Fibroblast of gingiva (primary cell): Measurements from ENCODE around the gene PTPRG.
A peak's percentile ranks its signal among the peaks of the same experiment; 100 is the strongest.
"Not testable (repeated sequence)": the region's sequence is repeated elsewhere in the genome, so short reads cannot be mapped to it uniquely, and the experiment has no call there.

Experiments
- DNase-seq: peaks from one replicate; pipeline ENCODE4 v3.0.0-alpha.2; 2011; ENCODE audit warnings: low read depth

The PTPRG gene

GRCh38 chr3:61561374-61562041 lies at the start of gene PTPRG:
Gene PTPRG, plus strand, starts transcription at chr3:61561571. Its CDS starts 717 bp downstream, at chr3:61562288.
- peak; percentile 96 for DNase-seq

- no peak for DNase-seq
These were observed 42.8 kb upstream of the PTPRG start for GRCh38 chr3:61518590-61518989.

GRCh38 chr3:61520966-61521628 lies 40.3 kb upstream of the PTPRG start:
- no peak for DNase-seq

- no peak for DNase-seq
These were observed 39.3 kb upstream of the PTPRG start for GRCh38 chr3:61522060-61522459.

- DNase-seq = no peak
These were observed 38.7 kb upstream of the PTPRG start for GRCh38 chr3:61522626-61523025.

GRCh38 chr3:61524933-61525332 lies 36.4 kb upstream of the PTPRG start:
- DNase-seq = no peak

GRCh38 chr3:61526308-61526707 lies 35.1 kb upstream of the PTPRG start:
- DNase-seq = no peak

- no peak for DNase-seq
These were observed 34.4 kb upstream of the PTPRG start for GRCh38 chr3:61527011-61527410.

- DNase-seq = peak; percentile 16
These were observed 31.0 kb upstream of the PTPRG start for GRCh38 chr3:61530355-61530754.

- DNase-seq = no peak
These were observed 29.8 kb upstream of the PTPRG start for GRCh38 chr3:61531528-61531927.

- DNase-seq = no peak
These were observed 28.5 kb upstream of the PTPRG start for GRCh38 chr3:61532739-61533500.

- no peak for DNase-seq
These were observed 25.5 kb upstream of the PTPRG start for GRCh38 chr3:61535826-61536225.

GRCh38 chr3:61537366-61537765 lies 24.0 kb upstream of the PTPRG start:
- DNase-seq = no peak

GRCh38 chr3:61538486-61538885 lies 22.9 kb upstream of the PTPRG start:
- no peak for DNase-seq

- DNase-seq = no peak
These were observed 19.7 kb upstream of the PTPRG start for GRCh38 chr3:61541694-61542093.

- DNase-seq = no peak
These were observed 15.7 kb upstream of the PTPRG start for GRCh38 chr3:61545716-61546115.

- DNase-seq = no peak
These were observed 13.7 kb upstream of the PTPRG start for GRCh38 chr3:61547625-61548024.

- not testable (repeated sequence) for DNase-seq
These were observed 8.7 kb upstream of the PTPRG start for GRCh38 chr3:61552704-61553103.

GRCh38 chr3:61559136-61559731 lies 2.1 kb upstream of the PTPRG start:
- no peak for DNase-seq

- DNase-seq = peak; percentile 89
These were observed 626 bp upstream of the PTPRG start for GRCh38 chr3:61560517-61561373.

GRCh38 chr3:61562042-61562720 lies 810 bp downstream of the PTPRG start:
- DNase-seq = no peak
